Mesenchymal stem cell (in vitro differentiated cells and primary cell): Measurements from ENCODE around the gene GALK2.

Experiments
- DNase-seq: peaks from one replicate; pipeline ENCODE4 v3.0.0-alpha.2; 2013
- H2AFZ ChIP-seq: one replicate; pipeline ENCODE4 v1.6.1; 2013; ENCODE audit warnings: low read depth, mild to moderate bottlenecking, control low read depth, inconsistent platforms, low read length, moderate library complexity
- H2AK5ac ChIP-seq: 2 replicates; pipeline ENCODE4 v1.6.1; 2013; ENCODE audit warnings: low read length, moderate library complexity, mild to moderate bottlenecking, inconsistent platforms; ENCODE audit not compliant: severe bottlenecking
- H2BK120ac ChIP-seq: one replicate; pipeline ENCODE4 v1.6.1; 2013; ENCODE audit warnings: low read depth, mild to moderate bottlenecking, inconsistent platforms, low read length, moderate library complexity
- H2BK12ac ChIP-seq, 2 experiments: one replicate each; pipeline ENCODE4 v1.6.1; 2013; ENCODE audit warnings: inconsistent platforms in 2 of 2, low read length in 2 of 2, mild to moderate bottlenecking in 2 of 2, moderate library complexity in 2 of 2, control low read depth in 1 of 2
- H2BK15ac ChIP-seq: one replicate; pipeline ENCODE4 v1.6.1; 2013; ENCODE audit warnings: mild to moderate bottlenecking, low read depth, inconsistent platforms; ENCODE audit not compliant: poor library complexity, severe bottlenecking
- H2BK5ac ChIP-seq: 2 replicates; pipeline ENCODE4 v1.6.1; 2013; ENCODE audit warnings: low read depth, mild to moderate bottlenecking, low read length, control low read depth, inconsistent platforms; ENCODE audit not compliant: poor library complexity, severe bottlenecking
- H3K14ac ChIP-seq, 2 experiments: one replicate each; pipeline ENCODE4 v1.6.1; 2013; ENCODE audit warnings: inconsistent platforms in 2 of 2, low read length in 2 of 2, control low read depth in 1 of 2, mild to moderate bottlenecking in 1 of 2, moderate library complexity in 1 of 2
- H3K18ac ChIP-seq, 2 experiments: one replicate each; pipeline ENCODE4 v1.6.1; 2013; ENCODE audit warnings: inconsistent platforms in 2 of 2, low read length in 2 of 2, control low read depth in 1 of 2, low read depth in 1 of 2, mild to moderate bottlenecking in 1 of 2
- H3K23ac ChIP-seq, 2 experiments: one replicate each; pipeline ENCODE4 v1.6.1; 2013; ENCODE audit warnings: inconsistent platforms in 2 of 2, low read length in 2 of 2, mild to moderate bottlenecking in 2 of 2, moderate library complexity in 2 of 2, control low read depth in 1 of 2
- H3K27ac ChIP-seq: 2 replicates; pipeline ENCODE4 v1.5.1; 2013; ENCODE audit warnings: mild to moderate bottlenecking, moderate library complexity, low read length, control low read depth, inconsistent platforms; ENCODE audit not compliant: poor library complexity, severe bottlenecking
- H3K27me3 ChIP-seq, 2 experiments: 2 replicates each; pipeline versions ENCODE4 v1.6.1 to v1.7.0; 2013; ENCODE audit warnings: low read length in 2 of 2, mild to moderate bottlenecking in 2 of 2, moderate library complexity in 2 of 2, control low read depth in 1 of 2, inconsistent platforms in 1 of 2; ENCODE audit not compliant: control insufficient read depth in 1 of 2, insufficient read depth in 1 of 2
- H3K36me3 ChIP-seq, 2 experiments: 2 replicates each; pipeline versions ENCODE4 v1.6.1 to v1.7.0; 2013; ENCODE audit warnings: low read length in 2 of 2, control low read depth in 1 of 2, inconsistent platforms in 1 of 2, low read depth in 1 of 2, mild to moderate bottlenecking in 1 of 2; ENCODE audit not compliant: insufficient read depth in 2 of 2, control insufficient read depth in 1 of 2
- H3K4ac ChIP-seq, 2 experiments: one replicate each; pipeline ENCODE4 v1.6.1; 2013; ENCODE audit warnings: inconsistent platforms in 2 of 2, low read length in 2 of 2, mild to moderate bottlenecking in 2 of 2, moderate library complexity in 2 of 2, control low read depth in 1 of 2, low read depth in 1 of 2
- H3K4me1 ChIP-seq: 2 replicates; pipeline ENCODE4 v1.6.1; 2013; ENCODE audit warnings: low read depth, low read length, control low read depth; ENCODE audit not compliant: control insufficient read depth, insufficient read depth
- H3K4me2 ChIP-seq: 2 replicates; pipeline ENCODE4 v1.6.1; 2013; ENCODE audit warnings: low read length, mild to moderate bottlenecking, inconsistent platforms; ENCODE audit not compliant: poor library complexity, severe bottlenecking
- H3K4me3 ChIP-seq, 2 experiments: 2 replicates each; pipeline versions ENCODE4 v1.5.1 to v1.7.0; 2013; ENCODE audit warnings: low read length in 2 of 2, mild to moderate bottlenecking in 2 of 2, control low read depth in 1 of 2, low read depth in 1 of 2; ENCODE audit not compliant: insufficient read depth in 1 of 2
- H3K79me1 ChIP-seq: replicated peaks from 2 replicates; pipeline ENCODE4 v1.6.1; 2013; ENCODE audit warnings: mild to moderate bottlenecking, control low read depth, low read length, inconsistent platforms; ENCODE audit not compliant: poor library complexity, severe bottlenecking
- H3K9ac ChIP-seq: 2 replicates; pipeline ENCODE4 v1.7.0; 2013; ENCODE audit warnings: mild to moderate bottlenecking, low read length, moderate library complexity
- H3K9me3 ChIP-seq: 2 replicates; pipeline ENCODE4 v1.7.0; 2013; ENCODE audit warnings: mild to moderate bottlenecking, low read length; ENCODE audit not compliant: control insufficient read depth
- H4K8ac ChIP-seq: one replicate; pipeline ENCODE4 v1.6.1; 2013; ENCODE audit warnings: inconsistent platforms, mild to moderate bottlenecking, low read length, moderate library complexity
- H4K91ac ChIP-seq: one replicate; pipeline ENCODE4 v1.6.1; 2013; ENCODE audit warnings: mild to moderate bottlenecking, low read length, inconsistent platforms
- WGBS: methylation state at CpG from one replicate; pipeline ENCODE4 v1.1.7; 2013; ENCODE audit warnings: mixed read lengths; 5-methylcytosine and 5-hydroxymethylcytosine counted together

Gene GALK2

GRCh38 chr15:49124371-49124770, 45.7 kb upstream of the GALK2 start:
- no peak for DNase-seq
- Histone ChIP-seq H3K79me1 (peaks cover 8% of the 10 kb centered on the region), H3K9ac (no peak overlapping the region), H2BK5ac (no peak overlapping the region), H2AK5ac (no peak overlapping the region), H3K14ac (no peak overlapping the region), H4K8ac (no peak overlapping the region), H3K4me2 (no peak overlapping the region), H3K9me3 (no peaks in the 10 kb centered on the region), H3K4ac (no peak overlapping the region), H3K27ac (no peak overlapping the region), H3K27me3 (no peaks in the 10 kb centered on the region), H3K4me3 (no peak overlapping the region), H2BK12ac (no peak overlapping the region), H3K4me1 (no peaks in the 10 kb centered on the region), H2BK15ac (no peak overlapping the region), H3K23ac (no peak overlapping the region), H4K91ac (no peak overlapping the region), H3K18ac (no peak overlapping the region), H3K36me3 (peaks cover 0 to 68% of the 10 kb centered on the region in 2 experiments), H2AFZ (no peak overlapping the region), H2BK120ac (no peak overlapping the region)
- no CpG with 5 or more reads among the region's 2 CpGs for WGBS

- H3K14ac ChIP-seq: no peak overlapping the region
- WGBS: 100% methylated on average over 3 of the region's 3 CpGs
Observed at GRCh38 chr15:49131403-49131802, 38.6 kb upstream of the GALK2 start.

GRCh38 chr15:49134683-49135341, 35.2 kb upstream of the GALK2 start:
- WGBS: 100% methylated on average over 1 of the region's 5 CpGs
- peak overlapping the region; percentile 29 for H3K4me2 ChIP-seq
- no peaks in the 10 kb centered on the region for H3K9me3 ChIP-seq
- H3K27ac ChIP-seq: peak overlapping the region; percentile 58
- H3K27me3 ChIP-seq: no peaks in the 10 kb centered on the region
- H3K79me1 ChIP-seq: peaks cover 5% of the 10 kb centered on the region
- H2BK5ac ChIP-seq: no peak overlapping the region
- no peak overlapping the region for H2BK12ac ChIP-seq
- H3K4me1 ChIP-seq: peaks cover 3% of the 10 kb centered on the region
- no peak overlapping the region for H3K18ac ChIP-seq
- H3K9ac ChIP-seq: no peak overlapping the region
- no peak overlapping the region for H3K23ac ChIP-seq
- no peak for DNase-seq
- H2BK15ac ChIP-seq: no peak overlapping the region
- no peak overlapping the region for H2AK5ac ChIP-seq
- H2BK120ac ChIP-seq: no peak overlapping the region
- no peak overlapping the region for H4K91ac ChIP-seq
- no peak overlapping the region for H3K4me3 ChIP-seq
- no peak overlapping the region for H4K8ac ChIP-seq
- no peak overlapping the region for H2AFZ ChIP-seq
- peaks cover 0 to 99% of the 10 kb centered on the region in 2 experiments for H3K36me3 ChIP-seq
- no peak overlapping the region for H3K4ac ChIP-seq
- no peak overlapping the region for H3K14ac ChIP-seq

More at GRCh38 chr15:49131403-49131802, 38.6 kb upstream of the GALK2 start:
- H4K91ac ChIP-seq: no peak overlapping the region
- no peak overlapping the region for H3K4ac ChIP-seq
- no peak overlapping the region for H3K23ac ChIP-seq
- H2BK5ac ChIP-seq: no peak overlapping the region
- no peak overlapping the region for H2BK12ac ChIP-seq
- no peak for DNase-seq
- no peak overlapping the region for H3K4me3 ChIP-seq
- no peak overlapping the region for H2AFZ ChIP-seq
- H3K4me1 ChIP-seq: no peaks in the 10 kb centered on the region
- no peak overlapping the region for H3K9ac ChIP-seq
- H3K36me3 ChIP-seq: peaks cover 0 to 99% of the 10 kb centered on the region in 2 experiments
- H3K9me3 ChIP-seq: no peaks in the 10 kb centered on the region
- no peak overlapping the region for H2BK120ac ChIP-seq
- H3K18ac ChIP-seq: no peak overlapping the region
- no peak overlapping the region for H2BK15ac ChIP-seq
- H3K27ac ChIP-seq: no peak overlapping the region
- peaks cover 11% of the 10 kb centered on the region for H3K79me1 ChIP-seq
- H2AK5ac ChIP-seq: no peak overlapping the region
- H3K27me3 ChIP-seq: no peaks in the 10 kb centered on the region
- H4K8ac ChIP-seq: no peak overlapping the region
- no peak overlapping the region for H3K4me2 ChIP-seq

GRCh38 chr15:49135342-49135857, 34.6 kb upstream of the GALK2 start:
- Histone ChIP-seq H3K4me1 (peaks cover 3% of the 10 kb centered on the region), H3K23ac (no peak overlapping the region), H4K8ac (no peak overlapping the region), H3K4me3 (no peak overlapping the region), H2AFZ (no peak overlapping the region), H3K9me3 (no peaks in the 10 kb centered on the region), H2BK120ac (no peak overlapping the region), H3K4me2 (peak overlapping the region; percentile 29), H3K79me1 (peaks cover 5% of the 10 kb centered on the region), H3K27me3 (no peaks in the 10 kb centered on the region), H4K91ac (no peak overlapping the region), H3K14ac (no peak overlapping the region), H3K18ac (no peak overlapping the region), H2AK5ac (no peak overlapping the region), H3K36me3 (peaks cover 3 to 98% of the 10 kb centered on the region in 2 experiments), H2BK5ac (no peak overlapping the region), H3K9ac (no peak overlapping the region), H2BK15ac (no peak overlapping the region), H3K27ac (peak overlapping the region; percentile 58), H3K4ac (no peak overlapping the region), H2BK12ac (no peak overlapping the region)
- WGBS: 55% methylated on average over 1 of the region's 2 CpGs
- DNase-seq: no peak
